ENCODE results near the gene SLC7A5.

GRCh38 chr16:87806641-87807546, 62.4 kb downstream of the SLC7A5 start:
- no peak for TF ChIP-seq TEF (CRISPR knock-in tag; IDR thresholded peaks at IDR 0.05)
- TF ChIP-seq, protein P1, sequence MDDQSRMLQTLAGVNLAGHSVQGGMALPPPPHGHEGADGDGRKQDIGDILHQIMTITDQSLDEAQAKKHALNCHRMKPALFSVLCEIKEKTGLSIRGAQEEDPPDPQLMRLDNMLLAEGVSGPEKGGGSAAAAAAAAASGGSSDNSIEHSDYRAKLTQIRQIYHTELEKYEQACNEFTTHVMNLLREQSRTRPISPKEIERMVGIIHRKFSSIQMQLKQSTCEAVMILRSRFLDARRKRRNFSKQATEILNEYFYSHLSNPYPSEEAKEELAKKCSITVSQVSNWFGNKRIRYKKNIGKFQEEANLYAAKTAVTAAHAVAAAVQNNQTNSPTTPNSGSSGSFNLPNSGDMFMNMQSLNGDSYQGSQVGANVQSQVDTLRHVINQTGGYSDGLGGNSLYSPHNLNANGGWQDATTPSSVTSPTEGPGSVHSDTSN (CRISPR knock-in tag; IDR thresholded peaks at IDR 0.05; ENCODE audit: borderline replicate concordance): 0 out of 2 replicates have a peak, but pooled peaks have one; percentile 40
- no peak for TF ChIP-seq POLR2AphosphoS2 (IDR thresholded peaks at IDR 0.05; ENCODE audit: low read depth, low read length)
- TF ChIP-seq, protein P2, sequence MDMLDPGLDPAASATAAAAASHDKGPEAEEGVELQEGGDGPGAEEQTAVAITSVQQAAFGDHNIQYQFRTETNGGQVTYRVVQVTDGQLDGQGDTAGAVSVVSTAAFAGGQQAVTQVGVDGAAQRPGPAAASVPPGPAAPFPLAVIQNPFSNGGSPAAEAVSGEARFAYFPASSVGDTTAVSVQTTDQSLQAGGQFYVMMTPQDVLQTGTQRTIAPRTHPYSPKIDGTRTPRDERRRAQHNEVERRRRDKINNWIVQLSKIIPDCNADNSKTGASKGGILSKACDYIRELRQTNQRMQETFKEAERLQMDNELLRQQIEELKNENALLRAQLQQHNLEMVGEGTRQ (IDR thresholded peaks at IDR 0.05; ENCODE audit: low read depth, low read length): no peak
- TF ChIP-seq, protein P2 (CRISPR knock-in tag; IDR thresholded peaks at IDR 0.05; ENCODE audit: borderline replicate concordance): no peak; the same call in 1 of the 2 replicates
- TF ChIP-seq POLR2AphosphoS5 (IDR thresholded peaks at IDR 0.05; ENCODE audit: low read depth, low read length): peak; percentile 48; the same call in 1 of the 2 replicates
- TF ChIP-seq HNRNPLL (IDR thresholded peaks at IDR 0.05; ENCODE audit: low read depth, low read length, poor library complexity, severe bottlenecking): no peak
- no peak for TF ChIP-seq SIN3A (IDR thresholded peaks at IDR 0.05; ENCODE audit: borderline replicate concordance, low read depth, low read length)
- TF ChIP-seq ZNF652 (CRISPR knock-in tag; IDR thresholded peaks at IDR 0.05; ENCODE audit: borderline replicate concordance, low read depth): peak; percentile 63
